ENCODE results near the gene DCUN1D2. TPM values are rescaled to one million over a fixed set of nuclear protein-coding genes. Genes with fewer than 3 reads are reported as not detected.
"Not testable (repeated sequence)": the region's sequence is repeated elsewhere in the genome, so short reads cannot be mapped to it uniquely, and the experiment has no call there.

Gene DCUN1D2
- total and polyA plus RNA-seq, 4 donors, result 7.4 to 28.2 (median 16.6) TPM

DNA sequence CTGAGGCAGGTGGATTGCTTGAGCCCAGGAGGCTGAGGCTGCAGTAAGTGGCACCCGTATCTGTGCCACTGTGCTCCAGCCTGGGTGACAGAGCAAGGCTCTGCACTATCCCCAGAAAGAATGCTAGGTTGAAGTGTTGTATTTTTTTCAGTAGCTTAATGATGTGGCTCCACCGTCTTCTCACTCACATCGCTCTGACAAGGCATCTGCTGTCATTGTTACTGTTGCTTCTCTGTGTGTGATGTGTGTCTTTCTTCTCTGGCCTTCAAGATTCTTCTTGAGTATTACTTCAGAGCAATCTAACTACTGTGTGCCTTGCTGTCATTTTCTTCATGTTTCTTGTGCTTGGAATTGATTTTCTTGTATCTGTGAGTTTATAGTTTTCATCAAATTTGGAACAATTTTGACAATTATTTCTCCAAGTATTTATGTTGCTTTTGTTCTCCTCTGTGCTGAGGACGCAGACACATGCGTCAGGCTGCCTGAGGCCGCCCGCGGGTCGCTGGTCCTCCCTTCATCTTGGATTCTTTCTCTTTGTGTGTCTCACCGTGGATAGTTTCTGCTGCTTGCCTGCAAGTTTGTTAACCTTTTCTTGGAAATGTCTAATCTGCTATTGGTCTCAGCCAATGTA is 48.0 kb downstream of the DCUN1D2 start:
- no peak overlapping the region for H3K4me3 ChIP-seq (ENCODE audit: low read length in 2 of 2)
- intact Hi-C loops (cut with DNase I), result no loop called here
- H3K4me1 ChIP-seq (ENCODE audit: control insufficient read depth in 1 of 2, insufficient read depth in 2 of 2, low read length in 2 of 2), result no peaks in the 10 kb centered on the region
- 88 to 93% methylated on average over 10 of the region's 10 CpGs for WGBS, 2 donors
- H3K36me3 ChIP-seq (ENCODE audit: control insufficient read depth in 1 of 2, insufficient read depth in 2 of 2, low read length in 1 of 2), result no peaks in the 10 kb centered on the region
- no peaks in the 10 kb centered on the region for H3K9me3 ChIP-seq (ENCODE audit: control insufficient read depth, low read length)
- no peak overlapping the region for H3K27ac ChIP-seq (ENCODE audit: low read depth in 1 of 2, low read length in 2 of 2)
- ATAC-seq (ENCODE audit: low FRiP score) (no peak), DNase-seq (peak in 1 of 2 donors; percentile 46)
- no peaks in the 10 kb centered on the region for H3K27me3 ChIP-seq (ENCODE audit: control insufficient read depth in 1 of 2, insufficient read depth in 2 of 2, low read length in 1 of 2)

DNA sequence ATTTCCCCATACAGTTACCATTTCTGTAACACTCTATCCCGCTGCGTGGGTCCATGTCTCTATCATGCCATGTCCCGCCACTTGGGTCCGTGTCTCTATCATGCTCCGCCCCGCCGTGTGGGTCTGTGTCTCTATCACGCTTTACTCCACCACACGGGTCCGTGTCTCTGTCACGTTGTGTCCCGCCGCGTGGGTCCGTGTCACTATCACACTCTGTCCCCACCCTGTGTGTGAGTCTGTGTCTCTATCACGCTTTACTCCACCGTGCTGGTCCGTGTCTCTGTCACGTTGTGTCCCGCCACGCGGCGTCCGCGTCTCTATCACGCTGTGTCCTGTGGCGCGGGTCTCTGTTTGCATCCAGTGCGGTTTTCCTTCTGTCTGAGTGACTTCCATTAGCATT is 48.9 kb downstream of the DCUN1D2 start:
- intact Hi-C loops (cut with DNase I), result no loop called here
- Histone ChIP-seq H3K27ac (ENCODE audit: low read depth in 1 of 2, low read length in 2 of 2) (no peak overlapping the region), H3K27me3 (ENCODE audit: control insufficient read depth in 1 of 2, insufficient read depth in 2 of 2, low read length in 1 of 2) (no peaks in the 10 kb centered on the region), H3K4me1 (ENCODE audit: control insufficient read depth in 1 of 2, insufficient read depth in 2 of 2, low read length in 2 of 2) (no peaks in the 10 kb centered on the region), H3K36me3 (ENCODE audit: control insufficient read depth in 1 of 2, insufficient read depth in 2 of 2, low read length in 1 of 2) (no peaks in the 10 kb centered on the region), H3K9me3 (ENCODE audit: control insufficient read depth, low read length) (no peaks in the 10 kb centered on the region), H3K4me3 (ENCODE audit: low read length in 2 of 2) (no peak overlapping the region)
- ATAC-seq (ENCODE audit: low FRiP score), result no peak
- 97 to 98% methylated on average over 29 of the region's 29 CpGs for WGBS, 2 donors
- peak; percentile 11 to 68 for DNase-seq

DNA sequence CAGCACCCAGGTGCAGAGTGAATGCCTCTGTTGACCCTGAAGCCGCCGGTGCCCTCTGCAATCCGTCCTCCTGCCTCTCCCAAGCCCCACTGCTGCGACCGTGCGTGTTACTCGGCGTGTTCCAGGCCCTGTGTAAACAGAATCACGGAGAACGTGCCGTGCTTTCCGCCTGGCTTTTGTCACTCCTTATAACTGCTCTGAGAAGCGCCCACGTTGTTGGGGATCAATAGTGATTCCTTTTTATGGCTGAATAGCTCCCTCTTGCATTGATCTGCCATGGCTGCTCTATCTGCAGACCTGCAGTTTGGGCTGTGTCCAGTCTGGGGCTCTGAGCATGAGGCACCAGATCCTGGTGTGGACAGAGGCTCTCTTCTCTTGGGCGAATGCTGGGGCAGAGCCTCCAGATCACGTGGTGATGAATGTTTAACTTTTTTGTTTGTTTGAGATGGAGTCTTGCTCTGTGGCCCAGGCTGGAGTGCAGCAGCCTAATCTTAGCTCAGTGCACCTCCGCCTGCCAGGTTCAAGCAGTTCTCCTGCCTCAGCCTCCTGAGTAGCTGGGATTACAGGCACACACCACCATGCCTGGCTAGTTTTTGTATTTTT is 53.0 kb downstream of the DCUN1D2 start:
- no peak for ATAC-seq (ENCODE audit: low FRiP score)
- Histone ChIP-seq H3K4me3 (ENCODE audit: low read length in 2 of 2) (no peak overlapping the region), H3K27me3 (ENCODE audit: control insufficient read depth in 1 of 2, insufficient read depth in 2 of 2, low read length in 1 of 2) (no peaks in the 10 kb centered on the region), H3K4me1 (ENCODE audit: control insufficient read depth in 1 of 2, insufficient read depth in 2 of 2, low read length in 2 of 2) (no peaks in the 10 kb centered on the region), H3K9me3 (ENCODE audit: control insufficient read depth, low read length) (no peaks in the 10 kb centered on the region), H3K27ac (ENCODE audit: low read depth in 1 of 2, low read length in 2 of 2) (no peak overlapping the region), H3K36me3 (ENCODE audit: control insufficient read depth in 1 of 2, insufficient read depth in 2 of 2, low read length in 1 of 2) (no peaks in the 10 kb centered on the region)
- intact Hi-C loops (cut with DNase I), result no loop called here
- peak in 1 of 2 donors; percentile 23 for DNase-seq
- 79 to 81% methylated on average over 17 of the region's 17 CpGs for WGBS, 2 donors

DNA sequence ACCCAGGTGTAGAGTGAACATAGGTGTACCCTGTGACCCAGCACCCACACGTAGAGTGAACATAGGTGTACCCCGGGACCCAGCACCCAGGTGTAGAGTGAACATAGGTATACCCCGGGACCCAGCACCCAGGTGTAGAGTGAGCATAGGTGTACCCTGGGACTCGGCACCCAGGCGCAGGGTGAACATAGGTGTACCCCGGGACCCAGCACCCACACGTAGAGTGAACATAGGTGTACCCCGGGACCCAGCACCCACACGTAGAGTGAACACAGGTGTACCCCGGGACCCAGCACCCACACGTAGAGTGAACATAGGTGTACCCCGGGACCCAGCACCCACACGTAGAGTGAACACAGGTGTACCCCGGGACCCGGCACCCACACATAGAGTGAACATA is 53.6 kb downstream of the DCUN1D2 start:
- H3K9me3 ChIP-seq (ENCODE audit: control insufficient read depth, low read length); H3K4me3 ChIP-seq (ENCODE audit: low read length in 2 of 2); H3K36me3 ChIP-seq (ENCODE audit: control insufficient read depth in 1 of 2, insufficient read depth in 2 of 2, low read length in 1 of 2); intact Hi-C loops (cut with DNase I); H3K27ac ChIP-seq (ENCODE audit: low read depth in 1 of 2, low read length in 2 of 2); H3K4me1 ChIP-seq (ENCODE audit: control insufficient read depth in 1 of 2, insufficient read depth in 2 of 2, low read length in 2 of 2); ATAC-seq (ENCODE audit: low FRiP score); H3K27me3 ChIP-seq (ENCODE audit: control insufficient read depth in 1 of 2, insufficient read depth in 2 of 2, low read length in 1 of 2): not testable (repeated sequence)
- WGBS, 2 donors, result 90 to 91% methylated on average over 11 to 15 of the region's 15 CpGs
- peak in 1 of 2 donors; percentile 28 for DNase-seq

- 95 to 96% methylated on average over 15 of the region's 15 CpGs for WGBS, 2 donors
- H3K4me3 ChIP-seq (ENCODE audit: low read length in 2 of 2); H3K9me3 ChIP-seq (ENCODE audit: control insufficient read depth, low read length); intact Hi-C loops (cut with DNase I); H3K36me3 ChIP-seq (ENCODE audit: control insufficient read depth in 1 of 2, insufficient read depth in 2 of 2, low read length in 1 of 2); DNase-seq; H3K27ac ChIP-seq (ENCODE audit: low read depth in 1 of 2, low read length in 2 of 2); H3K27me3 ChIP-seq (ENCODE audit: control insufficient read depth in 1 of 2, insufficient read depth in 2 of 2, low read length in 1 of 2); ATAC-seq (ENCODE audit: low FRiP score); H3K4me1 ChIP-seq (ENCODE audit: control insufficient read depth in 1 of 2, insufficient read depth in 2 of 2, low read length in 2 of 2): not testable (repeated sequence)
Measured at GRCh38 chr13:113435907-113436306, 54.6 kb downstream of the DCUN1D2 start.

GRCh38 chr13:113433391-113433916 is 57.1 kb downstream of the DCUN1D2 start:
- DNase-seq (no peak), ATAC-seq (ENCODE audit: low FRiP score) (no peak)
- WGBS, 2 donors, result 94 to 95% methylated on average over 19 to 21 of the region's 21 CpGs
- H3K9me3 ChIP-seq (ENCODE audit: control insufficient read depth, low read length), result no peaks in the 10 kb centered on the region
- no peak overlapping the region for H3K27ac ChIP-seq (ENCODE audit: low read depth in 1 of 2, low read length in 2 of 2)
- no peaks in the 10 kb centered on the region for H3K27me3 ChIP-seq (ENCODE audit: control insufficient read depth in 1 of 2, insufficient read depth in 2 of 2, low read length in 1 of 2)
- no peaks in the 10 kb centered on the region for H3K4me1 ChIP-seq (ENCODE audit: control insufficient read depth in 1 of 2, insufficient read depth in 2 of 2, low read length in 2 of 2)
- H3K36me3 ChIP-seq (ENCODE audit: control insufficient read depth in 1 of 2, insufficient read depth in 2 of 2, low read length in 1 of 2), result no peaks in the 10 kb centered on the region
- intact Hi-C loops (cut with DNase I), result no loop called here
- H3K4me3 ChIP-seq (ENCODE audit: low read length in 2 of 2), result no peak overlapping the region

GRCh38 chr13:113432506-113433270 is 57.8 kb downstream of the DCUN1D2 start:
- intact Hi-C loops (cut with DNase I), result no loop called here
- DNase-seq (no peak), ATAC-seq (ENCODE audit: low FRiP score) (no peak)
- H3K4me1 ChIP-seq (ENCODE audit: control insufficient read depth in 1 of 2, insufficient read depth in 2 of 2, low read length in 2 of 2), result no peaks in the 10 kb centered on the region
- H3K36me3 ChIP-seq (ENCODE audit: control insufficient read depth in 1 of 2, insufficient read depth in 2 of 2, low read length in 1 of 2), result no peaks in the 10 kb centered on the region
- H3K27me3 ChIP-seq (ENCODE audit: control insufficient read depth in 1 of 2, insufficient read depth in 2 of 2, low read length in 1 of 2), result no peaks in the 10 kb centered on the region
- no peaks in the 10 kb centered on the region for H3K9me3 ChIP-seq (ENCODE audit: control insufficient read depth, low read length)
- H3K27ac ChIP-seq (ENCODE audit: low read depth in 1 of 2, low read length in 2 of 2), result no peak overlapping the region
- H3K4me3 ChIP-seq (ENCODE audit: low read length in 2 of 2), result no peak overlapping the region
- WGBS, 2 donors, result 89 to 91% methylated on average over 34 of the region's 34 CpGs

- ATAC-seq (ENCODE audit: low FRiP score), result peak; percentile 36
- H3K4me1 ChIP-seq (ENCODE audit: control insufficient read depth in 1 of 2, insufficient read depth in 2 of 2, low read length in 2 of 2), result no peaks in the 10 kb centered on the region
- intact Hi-C loops (cut with DNase I), result no loop called here
- no peaks in the 10 kb centered on the region for H3K9me3 ChIP-seq (ENCODE audit: control insufficient read depth, low read length)
- H3K4me3 ChIP-seq (ENCODE audit: low read length in 2 of 2), result no peak overlapping the region
- 91 to 92% methylated on average over 22 of the region's 22 CpGs for WGBS, 2 donors
- no peaks in the 10 kb centered on the region for H3K36me3 ChIP-seq (ENCODE audit: control insufficient read depth in 1 of 2, insufficient read depth in 2 of 2, low read length in 1 of 2)
- no peaks in the 10 kb centered on the region for H3K27me3 ChIP-seq (ENCODE audit: control insufficient read depth in 1 of 2, insufficient read depth in 2 of 2, low read length in 1 of 2)
- H3K27ac ChIP-seq (ENCODE audit: low read depth in 1 of 2, low read length in 2 of 2), result no peak overlapping the region
- no peak for DNase-seq
Measured at GRCh38 chr13:113431171-113431570, 59.3 kb downstream of the DCUN1D2 start.
